ENCODE data around the gene PTPRT. TPM values are rescaled to one million over a fixed set of nuclear protein-coding genes. Genes with fewer than 3 reads are reported as not detected.
"Not testable (repeated sequence)": the region's sequence is repeated elsewhere in the genome, so short reads cannot be mapped to it uniquely, and the experiment has no call there.

The PTPRT gene
- total RNA-seq, 1 donor from 2014 or later = not detected

DNA sequence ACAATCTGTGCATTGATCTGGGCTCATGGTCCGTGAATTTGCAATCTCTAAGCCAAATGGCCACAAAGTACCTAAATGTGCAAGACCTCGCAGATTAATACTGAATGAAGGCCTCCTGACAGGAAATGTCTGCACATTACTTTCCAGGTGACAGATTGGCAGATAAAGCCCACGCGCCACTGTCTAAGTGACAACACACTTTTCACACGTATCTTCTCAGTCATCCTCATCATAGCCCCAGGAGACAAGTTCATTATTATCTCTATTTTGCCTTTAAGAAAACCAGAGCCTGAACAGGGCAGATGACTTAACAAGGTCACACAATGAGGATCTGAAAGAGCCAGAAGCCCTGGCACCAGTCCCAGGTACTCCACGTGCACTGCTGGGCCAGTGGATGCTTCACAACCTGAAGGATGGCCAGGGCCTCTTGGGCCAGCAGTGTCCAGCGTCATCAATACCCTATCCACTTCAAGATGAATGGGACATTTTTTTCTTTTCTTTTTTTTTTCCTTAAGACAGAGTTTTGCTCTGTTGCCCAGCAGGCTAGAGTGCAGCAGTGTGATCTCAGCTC, 266.3 kb downstream of the PTPRT start:
- H3K36me3 Mint-ChIP-seq (ENCODE audit: low read depth) = no peaks in the 10 kb centered on the region

DNA sequence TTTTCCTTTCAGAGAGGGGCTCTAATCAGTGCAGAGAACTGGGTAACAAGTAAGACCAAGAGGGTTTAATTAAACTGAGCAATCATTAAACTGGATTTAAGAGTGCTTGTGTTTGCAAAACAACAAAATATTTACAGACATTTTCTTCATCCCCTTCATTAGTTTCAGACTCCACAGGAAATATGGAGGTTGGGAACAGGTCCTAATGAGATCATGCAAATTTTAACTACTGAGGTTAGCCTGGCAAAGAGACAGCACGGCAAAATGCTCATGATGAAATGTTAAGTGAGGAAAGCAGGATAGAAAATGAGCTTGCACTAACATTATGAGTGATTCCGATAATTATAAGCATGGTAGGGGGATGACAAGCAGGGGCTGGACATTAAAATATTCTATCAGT, 268.9 kb downstream of the PTPRT start:
- DNase-seq (ENCODE audit: low spot score) = no peak
- no peak overlapping the region for H3K4me3 Mint-ChIP-seq
- no peak overlapping the region for H3K27ac Mint-ChIP-seq
- intact Hi-C loops (cut with micrococcal nuclease) = no loop called here
- no peaks in the 10 kb centered on the region for H3K27me3 Mint-ChIP-seq (ENCODE audit: insufficient read depth)
- H3K36me3 Mint-ChIP-seq (ENCODE audit: low read depth) = no peaks in the 10 kb centered on the region
- H3K9me3 Mint-ChIP-seq = peaks cover 12% of the 10 kb centered on the region
- H3K4me1 Mint-ChIP-seq (ENCODE audit: low read depth) = no peaks in the 10 kb centered on the region

More for the DNA sequence above, 266.3 kb downstream of the PTPRT start:
- DNase-seq (ENCODE audit: low spot score) = no peak
- intact Hi-C loops (cut with micrococcal nuclease) = no loop called here
- H3K27ac Mint-ChIP-seq = no peak overlapping the region
- H3K4me3 Mint-ChIP-seq = no peak overlapping the region
- H3K27me3 Mint-ChIP-seq (ENCODE audit: insufficient read depth) = no peaks in the 10 kb centered on the region
- peaks cover 6% of the 10 kb centered on the region for H3K9me3 Mint-ChIP-seq
- no peaks in the 10 kb centered on the region for H3K4me1 Mint-ChIP-seq (ENCODE audit: low read depth)

DNA sequence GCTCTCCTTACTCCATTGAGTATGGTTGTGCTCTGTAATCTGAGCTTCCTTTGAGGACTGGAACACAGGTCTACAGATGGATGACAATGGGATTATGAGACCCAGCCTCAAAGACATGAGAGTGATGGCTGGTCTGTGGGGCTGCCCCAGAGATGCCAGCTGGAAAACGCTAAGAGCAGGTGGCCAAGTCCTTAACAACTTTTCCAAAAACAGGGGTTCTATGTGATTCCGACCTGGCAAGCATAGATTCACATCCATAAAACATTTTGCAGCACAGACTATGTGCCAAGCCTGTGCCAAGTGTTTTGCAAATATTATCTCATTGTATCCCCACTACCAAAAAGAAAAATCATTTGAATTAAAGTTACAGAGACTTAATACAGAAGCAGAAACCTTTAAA, 270.4 kb downstream of the PTPRT start:
- H3K9me3 Mint-ChIP-seq = peaks cover 12% of the 10 kb centered on the region
- H3K36me3 Mint-ChIP-seq (ENCODE audit: low read depth) = no peaks in the 10 kb centered on the region
- H3K4me1 Mint-ChIP-seq (ENCODE audit: low read depth) = no peaks in the 10 kb centered on the region
- no peaks in the 10 kb centered on the region for H3K27me3 Mint-ChIP-seq (ENCODE audit: insufficient read depth)
- H3K4me3 Mint-ChIP-seq = no peak overlapping the region
- intact Hi-C loops (cut with micrococcal nuclease) = no loop called here
- no peak for DNase-seq (ENCODE audit: low spot score)
- H3K27ac Mint-ChIP-seq = no peak overlapping the region

DNA sequence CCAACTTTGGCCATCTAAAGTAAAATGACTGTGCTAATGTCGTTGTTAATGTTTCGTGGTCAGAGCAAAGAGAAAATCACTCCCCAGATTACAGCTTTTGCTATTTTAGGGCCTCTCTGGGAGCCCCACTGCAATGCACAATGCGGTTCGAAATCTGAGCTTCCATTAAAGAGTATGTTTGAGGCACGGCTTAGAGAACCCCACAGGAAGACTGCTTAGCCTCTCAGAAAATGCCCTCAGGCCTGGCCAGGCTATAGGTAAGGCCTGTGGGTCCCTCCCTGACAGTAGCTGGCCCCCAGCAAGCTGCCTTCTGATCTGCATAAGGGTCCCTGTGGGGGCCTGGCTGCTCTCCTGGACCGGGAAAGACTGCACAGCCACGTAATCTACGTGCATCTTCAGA, 274.6 kb downstream of the PTPRT start:
- no peak for DNase-seq (ENCODE audit: low spot score)
- no peak overlapping the region for H3K4me3 Mint-ChIP-seq
- H3K9me3 Mint-ChIP-seq = peaks cover 12% of the 10 kb centered on the region
- intact Hi-C loops (cut with micrococcal nuclease) = no loop called here
- H3K4me1 Mint-ChIP-seq (ENCODE audit: low read depth) = no peaks in the 10 kb centered on the region
- H3K27ac Mint-ChIP-seq = no peak overlapping the region
- H3K36me3 Mint-ChIP-seq (ENCODE audit: low read depth) = no peaks in the 10 kb centered on the region
- H3K27me3 Mint-ChIP-seq (ENCODE audit: insufficient read depth) = no peaks in the 10 kb centered on the region

- no peak overlapping the region for H3K4me3 Mint-ChIP-seq
- intact Hi-C loops (cut with micrococcal nuclease) = no loop called here
- DNase-seq (ENCODE audit: low spot score) = no peak
- no peaks in the 10 kb centered on the region for H3K36me3 Mint-ChIP-seq (ENCODE audit: low read depth)
- peaks cover 6% of the 10 kb centered on the region for H3K9me3 Mint-ChIP-seq
- no peaks in the 10 kb centered on the region for H3K27me3 Mint-ChIP-seq (ENCODE audit: insufficient read depth)
- no peak overlapping the region for H3K27ac Mint-ChIP-seq
- no peaks in the 10 kb centered on the region for H3K4me1 Mint-ChIP-seq (ENCODE audit: low read depth)
Observed at GRCh38 chr20:42914302-42914701, 275.4 kb downstream of the PTPRT start.

DNA sequence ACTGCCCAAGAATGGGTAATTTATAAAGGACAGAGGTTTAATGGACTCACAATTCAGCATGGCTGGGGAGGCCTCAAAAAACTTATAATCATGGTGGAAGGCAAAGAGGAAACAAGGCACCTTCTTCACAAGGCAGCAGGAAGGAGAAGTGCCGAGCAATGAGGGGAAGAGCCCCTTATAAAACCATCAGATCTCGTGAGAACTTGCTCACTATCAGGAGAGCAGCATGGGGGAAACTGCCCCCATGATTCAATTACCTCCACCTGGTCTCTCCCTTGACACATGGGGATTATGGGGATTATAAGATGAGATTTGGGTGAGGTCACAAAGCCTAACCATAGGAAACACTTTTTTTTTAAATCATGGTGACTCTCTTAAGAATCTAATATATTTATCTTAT, 278.9 kb downstream of the PTPRT start:
- H3K4me1 Mint-ChIP-seq (ENCODE audit: low read depth); H3K9me3 Mint-ChIP-seq; H3K27ac Mint-ChIP-seq; H3K36me3 Mint-ChIP-seq (ENCODE audit: low read depth); H3K27me3 Mint-ChIP-seq (ENCODE audit: insufficient read depth); H3K4me3 Mint-ChIP-seq; DNase-seq (ENCODE audit: low spot score); intact Hi-C loops (cut with micrococcal nuclease): not testable (repeated sequence)

- H3K36me3 Mint-ChIP-seq (ENCODE audit: low read depth) = no peaks in the 10 kb centered on the region
- intact Hi-C loops (cut with micrococcal nuclease) = no loop called here
- no peak overlapping the region for H3K4me3 Mint-ChIP-seq
- H3K27me3 Mint-ChIP-seq (ENCODE audit: insufficient read depth) = no peaks in the 10 kb centered on the region
- H3K27ac Mint-ChIP-seq = no peak overlapping the region
- H3K4me1 Mint-ChIP-seq (ENCODE audit: low read depth) = no peaks in the 10 kb centered on the region
- no peak for DNase-seq (ENCODE audit: low spot score)
- H3K9me3 Mint-ChIP-seq = no peaks in the 10 kb centered on the region
Observed at GRCh38 chr20:42907730-42908129, 282.0 kb downstream of the PTPRT start.

GRCh38 chr20:42906120-42906519, 283.6 kb downstream of the PTPRT start:
- Mint-ChIP-seq H3K27ac (no peak overlapping the region), H3K4me3 (no peak overlapping the region), H3K36me3 (ENCODE audit: low read depth) (no peaks in the 10 kb centered on the region), H3K27me3 (ENCODE audit: insufficient read depth) (no peaks in the 10 kb centered on the region), H3K9me3 (no peaks in the 10 kb centered on the region), H3K4me1 (ENCODE audit: low read depth) (no peaks in the 10 kb centered on the region)
- DNase-seq (ENCODE audit: low spot score) = no peak
- intact Hi-C loops (cut with micrococcal nuclease) = no loop called here

- no peaks in the 10 kb centered on the region for H3K27me3 Mint-ChIP-seq (ENCODE audit: insufficient read depth)
- intact Hi-C loops (cut with micrococcal nuclease) = no loop called here
- no peaks in the 10 kb centered on the region for H3K36me3 Mint-ChIP-seq (ENCODE audit: low read depth)
- no peaks in the 10 kb centered on the region for H3K4me1 Mint-ChIP-seq (ENCODE audit: low read depth)
- no peak overlapping the region for H3K4me3 Mint-ChIP-seq
- no peaks in the 10 kb centered on the region for H3K9me3 Mint-ChIP-seq
- no peak for DNase-seq (ENCODE audit: low spot score)
- H3K27ac Mint-ChIP-seq = no peak overlapping the region
Observed at GRCh38 chr20:42902509-42902908, 287.2 kb downstream of the PTPRT start.

GRCh38 chr20:42901689-42902440, 287.8 kb downstream of the PTPRT start:
- no peaks in the 10 kb centered on the region for H3K4me1 Mint-ChIP-seq (ENCODE audit: low read depth)
- H3K27me3 Mint-ChIP-seq (ENCODE audit: insufficient read depth) = no peaks in the 10 kb centered on the region
- DNase-seq (ENCODE audit: low spot score) = no peak
- H3K4me3 Mint-ChIP-seq = no peak overlapping the region
- no peaks in the 10 kb centered on the region for H3K9me3 Mint-ChIP-seq
- no peaks in the 10 kb centered on the region for H3K36me3 Mint-ChIP-seq (ENCODE audit: low read depth)
- no peak overlapping the region for H3K27ac Mint-ChIP-seq
- intact Hi-C loops (cut with micrococcal nuclease) = no loop called here

- H3K4me1 Mint-ChIP-seq (ENCODE audit: low read depth); DNase-seq (ENCODE audit: low spot score); H3K27me3 Mint-ChIP-seq (ENCODE audit: insufficient read depth); H3K27ac Mint-ChIP-seq; intact Hi-C loops (cut with micrococcal nuclease); H3K4me3 Mint-ChIP-seq; H3K36me3 Mint-ChIP-seq (ENCODE audit: low read depth); H3K9me3 Mint-ChIP-seq: not testable (repeated sequence)
Observed at GRCh38 chr20:42900764-42901163, 288.9 kb downstream of the PTPRT start.

DNA sequence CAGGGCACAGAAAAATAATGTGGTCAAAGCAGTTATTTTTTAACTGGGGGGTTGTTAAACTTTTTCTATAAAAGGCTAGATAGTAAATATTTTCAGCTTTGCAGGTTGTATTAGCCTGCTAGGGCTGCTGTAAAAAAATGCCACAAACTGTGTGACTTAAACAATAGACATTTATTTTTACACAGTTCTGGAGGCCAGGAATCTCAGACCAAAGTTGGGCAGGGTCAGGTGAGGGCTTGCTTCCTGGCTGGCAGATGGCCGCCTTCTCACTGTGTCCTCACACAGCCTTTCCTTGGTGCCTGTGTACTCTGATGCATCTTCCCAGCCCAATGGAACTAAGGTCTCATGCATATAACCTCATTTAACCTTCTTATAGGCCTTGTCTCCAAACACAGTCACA, 294.7 kb downstream of the PTPRT start:
- peaks cover 6% of the 10 kb centered on the region for H3K9me3 Mint-ChIP-seq
- no peak overlapping the region for H3K27ac Mint-ChIP-seq

DNA sequence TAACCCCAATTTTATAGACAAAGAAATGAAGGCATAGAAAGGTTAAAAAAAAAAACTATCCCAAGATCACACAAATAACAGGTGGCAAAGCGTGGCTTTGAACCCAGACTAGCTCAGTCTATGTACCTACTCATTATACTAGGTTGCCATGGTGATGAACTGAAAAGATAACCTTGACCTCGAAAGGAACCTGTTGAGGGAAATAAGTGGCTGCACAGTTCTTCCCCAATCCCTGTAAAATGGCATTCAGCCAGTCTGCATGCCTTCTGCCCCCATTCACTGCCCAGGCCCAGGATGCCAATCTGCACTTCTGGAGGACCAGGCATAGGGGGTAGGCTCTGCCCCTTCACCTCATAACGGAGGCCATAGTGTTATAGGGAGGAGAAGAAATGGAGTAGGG, 295.2 kb downstream of the PTPRT start:
- no peaks in the 10 kb centered on the region for H3K36me3 Mint-ChIP-seq (ENCODE audit: low read depth)
- H3K27ac Mint-ChIP-seq = no peak overlapping the region
- intact Hi-C loops (cut with micrococcal nuclease) = no loop called here
- peaks cover 6% of the 10 kb centered on the region for H3K9me3 Mint-ChIP-seq
- no peaks in the 10 kb centered on the region for H3K4me1 Mint-ChIP-seq (ENCODE audit: low read depth)
- no peak for DNase-seq (ENCODE audit: low spot score)
- no peak overlapping the region for H3K4me3 Mint-ChIP-seq
- no peaks in the 10 kb centered on the region for H3K27me3 Mint-ChIP-seq (ENCODE audit: insufficient read depth)

More for the DNA sequence above, 294.7 kb downstream of the PTPRT start:
- no peak for DNase-seq (ENCODE audit: low spot score)
- no peaks in the 10 kb centered on the region for H3K36me3 Mint-ChIP-seq (ENCODE audit: low read depth)
- intact Hi-C loops (cut with micrococcal nuclease) = no loop called here
- no peaks in the 10 kb centered on the region for H3K27me3 Mint-ChIP-seq (ENCODE audit: insufficient read depth)
- H3K4me1 Mint-ChIP-seq (ENCODE audit: low read depth) = no peaks in the 10 kb centered on the region
- H3K4me3 Mint-ChIP-seq = no peak overlapping the region

DNA sequence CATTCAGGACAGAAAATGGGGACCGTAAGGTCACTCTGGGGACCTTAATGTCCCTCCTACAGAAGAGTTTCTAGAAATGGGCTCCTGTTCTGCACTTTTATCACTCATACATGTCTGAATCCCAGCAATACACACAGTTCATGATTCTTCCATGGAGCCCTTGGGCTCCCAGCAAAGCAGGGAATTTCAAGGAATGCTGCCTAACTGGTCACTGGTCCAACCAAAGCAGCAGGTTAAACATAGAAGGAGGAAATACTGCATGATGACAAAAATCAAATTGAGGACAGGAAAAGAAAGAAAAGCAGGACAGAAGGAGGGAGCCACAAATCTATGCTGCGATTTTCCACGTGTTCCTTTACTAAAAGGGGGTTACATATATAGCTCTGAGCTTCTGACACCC, 300.2 kb downstream of the PTPRT start:
- Mint-ChIP-seq H3K27me3 (ENCODE audit: insufficient read depth) (no peaks in the 10 kb centered on the region), H3K36me3 (ENCODE audit: low read depth) (no peaks in the 10 kb centered on the region), H3K4me1 (ENCODE audit: low read depth) (no peaks in the 10 kb centered on the region), H3K4me3 (no peak overlapping the region), H3K27ac (no peak overlapping the region), H3K9me3 (peaks cover 6% of the 10 kb centered on the region)
- no peak for DNase-seq (ENCODE audit: low spot score)
- intact Hi-C loops (cut with micrococcal nuclease) = no loop called here

All from activated T-helper 1 cell treated with anti-CD3 and anti-CD28 coated beads, Interleukin-12 subunit alpha, Interleukin-12 subunit beta, Interleukin-2, Interleukin-4 antibody, amounts not matched to agents 30 ng/mL and 10 ng/mL and 1 ng/mL, durations not matched to agents 14 hours and 24 hours and 36 hours (primary cell).